ENCODE data around the gene TBC1D2.
A peak's percentile ranks its signal among the peaks of the same experiment; 100 is the strongest.

The TBC1D2 gene

GRCh38 chr9:98255578-98256296, at the start of gene TBC1D2:
TSS of gene TBC1D2 (minus strand) at chr9:98255649. CDS start at chr9:98255541, 108 bp downstream.
- peaks cover 3% of the 10 kb centered on the region for H3K4me1 ChIP-seq (ENCODE audit: control insufficient read depth, insufficient read depth, low read length)
- H3K36me3 ChIP-seq (ENCODE audit: control insufficient read depth, insufficient read depth, low read length), result no peaks in the 10 kb centered on the region
- no peak within 1 kb of the TSS for H3K27ac ChIP-seq (ENCODE audit: low read length)
- no CpG with 5 or more reads among the region's 64 CpGs for WGBS (ENCODE audit: insufficient coverage, insufficient read length)
- peak; percentile 79 for DNase-seq (ENCODE audit: low read depth, low spot score)
- H3K4me3 ChIP-seq (ENCODE audit: low read length), result peak within 1 kb of the TSS; percentile 77
- no peaks in the 10 kb centered on the region for H3K9me3 ChIP-seq (ENCODE audit: control insufficient read depth, insufficient read depth, low read length)
- H3K27me3 ChIP-seq (ENCODE audit: control insufficient read depth, insufficient read depth, low read length), result no peaks in the 10 kb centered on the region

GRCh38 chr9:98304381-98304780, 48.9 kb upstream of the TBC1D2 start:
- Histone ChIP-seq H3K27me3 (ENCODE audit: control insufficient read depth, insufficient read depth, low read length) (no peaks in the 10 kb centered on the region), H3K4me1 (ENCODE audit: control insufficient read depth, insufficient read depth, low read length) (no peaks in the 10 kb centered on the region), H3K4me3 (ENCODE audit: low read length) (no peak overlapping the region), H3K9me3 (ENCODE audit: control insufficient read depth, insufficient read depth, low read length) (no peaks in the 10 kb centered on the region), H3K27ac (ENCODE audit: low read length) (no peak overlapping the region), H3K36me3 (ENCODE audit: control insufficient read depth, insufficient read depth, low read length) (no peaks in the 10 kb centered on the region)
- DNase-seq (ENCODE audit: low read depth, low spot score), result no peak
- no CpG with 5 or more reads among the region's 4 CpGs for WGBS (ENCODE audit: insufficient coverage, insufficient read length)

GRCh38 chr9:98303633-98304125, 48.2 kb upstream of the TBC1D2 start:
- Histone ChIP-seq H3K4me1 (ENCODE audit: control insufficient read depth, insufficient read depth, low read length) (no peaks in the 10 kb centered on the region), H3K36me3 (ENCODE audit: control insufficient read depth, insufficient read depth, low read length) (no peaks in the 10 kb centered on the region), H3K27me3 (ENCODE audit: control insufficient read depth, insufficient read depth, low read length) (no peaks in the 10 kb centered on the region), H3K9me3 (ENCODE audit: control insufficient read depth, insufficient read depth, low read length) (no peaks in the 10 kb centered on the region), H3K4me3 (ENCODE audit: low read length) (no peak overlapping the region), H3K27ac (ENCODE audit: low read length) (no peak overlapping the region)
- no CpG with 5 or more reads among the region's 8 CpGs for WGBS (ENCODE audit: insufficient coverage, insufficient read length)
- no peak for DNase-seq (ENCODE audit: low read depth, low spot score)

- Histone ChIP-seq H3K9me3 (ENCODE audit: control insufficient read depth, insufficient read depth, low read length) (no peaks in the 10 kb centered on the region), H3K27ac (ENCODE audit: low read length) (no peak overlapping the region), H3K27me3 (ENCODE audit: control insufficient read depth, insufficient read depth, low read length) (no peaks in the 10 kb centered on the region), H3K36me3 (ENCODE audit: control insufficient read depth, insufficient read depth, low read length) (no peaks in the 10 kb centered on the region), H3K4me3 (ENCODE audit: low read length) (no peak overlapping the region), H3K4me1 (ENCODE audit: control insufficient read depth, insufficient read depth, low read length) (no peaks in the 10 kb centered on the region)
- DNase-seq (ENCODE audit: low read depth, low spot score), result no peak
- WGBS (ENCODE audit: insufficient coverage, insufficient read length), result no CpG with 5 or more reads among the region's 13 CpGs
Observed at GRCh38 chr9:98302938-98303632, 47.6 kb upstream of the TBC1D2 start.

- DNase-seq (ENCODE audit: low read depth, low spot score), result no peak
- Histone ChIP-seq H3K36me3 (ENCODE audit: control insufficient read depth, insufficient read depth, low read length) (no peaks in the 10 kb centered on the region), H3K4me3 (ENCODE audit: low read length) (no peak overlapping the region), H3K9me3 (ENCODE audit: control insufficient read depth, insufficient read depth, low read length) (no peaks in the 10 kb centered on the region), H3K27ac (ENCODE audit: low read length) (no peak overlapping the region), H3K27me3 (ENCODE audit: control insufficient read depth, insufficient read depth, low read length) (no peaks in the 10 kb centered on the region), H3K4me1 (ENCODE audit: control insufficient read depth, insufficient read depth, low read length) (no peaks in the 10 kb centered on the region)
- WGBS (ENCODE audit: insufficient coverage, insufficient read length), result no CpG with 5 or more reads among the region's 5 CpGs
Observed at GRCh38 chr9:98302150-98302549, 46.7 kb upstream of the TBC1D2 start.

- no peak for DNase-seq (ENCODE audit: low read depth, low spot score)
- no peaks in the 10 kb centered on the region for H3K27me3 ChIP-seq (ENCODE audit: control insufficient read depth, insufficient read depth, low read length)
- no peaks in the 10 kb centered on the region for H3K9me3 ChIP-seq (ENCODE audit: control insufficient read depth, insufficient read depth, low read length)
- H3K4me1 ChIP-seq (ENCODE audit: control insufficient read depth, insufficient read depth, low read length), result no peaks in the 10 kb centered on the region
- no peak overlapping the region for H3K27ac ChIP-seq (ENCODE audit: low read length)
- no peak overlapping the region for H3K4me3 ChIP-seq (ENCODE audit: low read length)
- no CpG with 5 or more reads among the region's 3 CpGs for WGBS (ENCODE audit: insufficient coverage, insufficient read length)
- H3K36me3 ChIP-seq (ENCODE audit: control insufficient read depth, insufficient read depth, low read length), result no peaks in the 10 kb centered on the region
Observed at GRCh38 chr9:98300611-98301010, 45.2 kb upstream of the TBC1D2 start.

- no peak overlapping the region for H3K4me3 ChIP-seq (ENCODE audit: low read length)
- no peak for DNase-seq (ENCODE audit: low read depth, low spot score)
- no peaks in the 10 kb centered on the region for H3K4me1 ChIP-seq (ENCODE audit: control insufficient read depth, insufficient read depth, low read length)
- no peaks in the 10 kb centered on the region for H3K9me3 ChIP-seq (ENCODE audit: control insufficient read depth, insufficient read depth, low read length)
- no peaks in the 10 kb centered on the region for H3K36me3 ChIP-seq (ENCODE audit: control insufficient read depth, insufficient read depth, low read length)
- H3K27me3 ChIP-seq (ENCODE audit: control insufficient read depth, insufficient read depth, low read length), result no peaks in the 10 kb centered on the region
- no peak overlapping the region for H3K27ac ChIP-seq (ENCODE audit: low read length)
Observed at GRCh38 chr9:98298476-98298875, 43.0 kb upstream of the TBC1D2 start.

- DNase-seq (ENCODE audit: low read depth, low spot score), result no peak
- H3K9me3 ChIP-seq (ENCODE audit: control insufficient read depth, insufficient read depth, low read length), result no peaks in the 10 kb centered on the region
- no peaks in the 10 kb centered on the region for H3K36me3 ChIP-seq (ENCODE audit: control insufficient read depth, insufficient read depth, low read length)
- H3K27me3 ChIP-seq (ENCODE audit: control insufficient read depth, insufficient read depth, low read length), result no peaks in the 10 kb centered on the region
- H3K4me3 ChIP-seq (ENCODE audit: low read length), result no peak overlapping the region
- H3K27ac ChIP-seq (ENCODE audit: low read length), result no peak overlapping the region
- no CpG with 5 or more reads among the region's 6 CpGs for WGBS (ENCODE audit: insufficient coverage, insufficient read length)
- no peaks in the 10 kb centered on the region for H3K4me1 ChIP-seq (ENCODE audit: control insufficient read depth, insufficient read depth, low read length)
Observed at GRCh38 chr9:98295824-98296223, 40.4 kb upstream of the TBC1D2 start.

GRCh38 chr9:98291820-98292219, 36.4 kb upstream of the TBC1D2 start:
- no peaks in the 10 kb centered on the region for H3K36me3 ChIP-seq (ENCODE audit: control insufficient read depth, insufficient read depth, low read length)
- H3K9me3 ChIP-seq (ENCODE audit: control insufficient read depth, insufficient read depth, low read length), result no peaks in the 10 kb centered on the region
- WGBS (ENCODE audit: insufficient coverage, insufficient read length), result no CpG with 5 or more reads among the region's 5 CpGs
- no peaks in the 10 kb centered on the region for H3K27me3 ChIP-seq (ENCODE audit: control insufficient read depth, insufficient read depth, low read length)
- H3K4me3 ChIP-seq (ENCODE audit: low read length), result no peak overlapping the region
- no peak overlapping the region for H3K27ac ChIP-seq (ENCODE audit: low read length)
- DNase-seq (ENCODE audit: low read depth, low spot score), result no peak
- H3K4me1 ChIP-seq (ENCODE audit: control insufficient read depth, insufficient read depth, low read length), result no peaks in the 10 kb centered on the region

- Histone ChIP-seq H3K4me1 (ENCODE audit: control insufficient read depth, insufficient read depth, low read length) (no peaks in the 10 kb centered on the region), H3K36me3 (ENCODE audit: control insufficient read depth, insufficient read depth, low read length) (no peaks in the 10 kb centered on the region), H3K27ac (ENCODE audit: low read length) (no peak overlapping the region), H3K27me3 (ENCODE audit: control insufficient read depth, insufficient read depth, low read length) (no peaks in the 10 kb centered on the region), H3K9me3 (ENCODE audit: control insufficient read depth, insufficient read depth, low read length) (no peaks in the 10 kb centered on the region), H3K4me3 (ENCODE audit: low read length) (no peak overlapping the region)
- WGBS (ENCODE audit: insufficient coverage, insufficient read length), result no CpG with 5 or more reads among the region's 18 CpGs
- no peak for DNase-seq (ENCODE audit: low read depth, low spot score)
Observed at GRCh38 chr9:98290411-98290810, 35.0 kb upstream of the TBC1D2 start.

All from iPS DF 6.9 (cell line).